ENCODE results near the gene TNFRSF8.

TNFRSF8 gene

GRCh38 chr1:12063141-12064072 is at the start of gene TNFRSF8:
Gene TNFRSF8 (plus strand): TSS chr1:12063303. CDS start chr1:12063599, 296 bp downstream.
- Histone ChIP-seq H3K36me3 (ENCODE audit: control insufficient read depth in 2 of 2, insufficient read depth in 2 of 2, low read length in 2 of 2) (no peaks in the 10 kb centered on the region), H3K27me3 (ENCODE audit: control insufficient read depth in 1 of 2, insufficient read depth in 2 of 2, low read length in 2 of 2) (peaks cover 32 to 37% of the 10 kb centered on the region in 2 donors), H3K4me1 (ENCODE audit: control insufficient read depth, insufficient read depth, low read length) (peaks cover 9% of the 10 kb centered on the region), H3K27ac (ENCODE audit: low read length) (no peak within 1 kb of the TSS), H3K9me3 (ENCODE audit: control insufficient read depth in 2 of 2, low read length in 2 of 2) (no peaks in the 10 kb centered on the region), H3K9ac (ENCODE audit: low read length in 2 of 2) (no peak within 1 kb of the TSS), H3K4me3 (ENCODE audit: low read length in 2 of 2) (peak within 1 kb of the TSS in 1 of 2 donors; percentile 44)

- H3K27me3 ChIP-seq (ENCODE audit: control insufficient read depth in 1 of 2, insufficient read depth in 2 of 2, low read length in 2 of 2), result no peaks in the 10 kb centered on the region
- no peak overlapping the region for H3K4me3 ChIP-seq (ENCODE audit: low read length in 2 of 2)
- H3K9me3 ChIP-seq (ENCODE audit: control insufficient read depth in 2 of 2, low read length in 2 of 2), result no peaks in the 10 kb centered on the region
- no peak overlapping the region for H3K9ac ChIP-seq (ENCODE audit: low read length in 2 of 2)
- H3K36me3 ChIP-seq (ENCODE audit: control insufficient read depth in 2 of 2, insufficient read depth in 2 of 2, low read length in 2 of 2), result peaks cover 41 to 42% of the 10 kb centered on the region in 2 donors
- H3K4me1 ChIP-seq (ENCODE audit: control insufficient read depth, insufficient read depth, low read length), result no peaks in the 10 kb centered on the region
- H3K27ac ChIP-seq (ENCODE audit: low read length), result no peak overlapping the region
Measured at GRCh38 chr1:12014141-12014991, 48.7 kb upstream of the TNFRSF8 start.

GRCh38 chr1:12015001-12015491 is 48.1 kb upstream of the TNFRSF8 start:
- no peak overlapping the region for H3K4me3 ChIP-seq (ENCODE audit: low read length in 2 of 2)
- peaks cover 3% of the 10 kb centered on the region for H3K4me1 ChIP-seq (ENCODE audit: control insufficient read depth, insufficient read depth, low read length)
- H3K27ac ChIP-seq (ENCODE audit: low read length), result no peak overlapping the region
- no peaks in the 10 kb centered on the region for H3K9me3 ChIP-seq (ENCODE audit: control insufficient read depth in 2 of 2, low read length in 2 of 2)
- no peak overlapping the region for H3K9ac ChIP-seq (ENCODE audit: low read length in 2 of 2)
- H3K27me3 ChIP-seq (ENCODE audit: control insufficient read depth in 1 of 2, insufficient read depth in 2 of 2, low read length in 2 of 2), result no peaks in the 10 kb centered on the region
- H3K36me3 ChIP-seq (ENCODE audit: control insufficient read depth in 2 of 2, insufficient read depth in 2 of 2, low read length in 2 of 2), result peaks cover 35 to 36% of the 10 kb centered on the region in 2 donors

GRCh38 chr1:12015499-12015898 is 47.6 kb upstream of the TNFRSF8 start:
- no peaks in the 10 kb centered on the region for H3K27me3 ChIP-seq (ENCODE audit: control insufficient read depth in 1 of 2, insufficient read depth in 2 of 2, low read length in 2 of 2)
- no peak overlapping the region for H3K4me3 ChIP-seq (ENCODE audit: low read length in 2 of 2)
- H3K9ac ChIP-seq (ENCODE audit: low read length in 2 of 2), result no peak overlapping the region
- peaks cover 30 to 31% of the 10 kb centered on the region in 2 donors for H3K36me3 ChIP-seq (ENCODE audit: control insufficient read depth in 2 of 2, insufficient read depth in 2 of 2, low read length in 2 of 2)
- H3K27ac ChIP-seq (ENCODE audit: low read length), result no peak overlapping the region
- H3K4me1 ChIP-seq (ENCODE audit: control insufficient read depth, insufficient read depth, low read length), result peaks cover 6% of the 10 kb centered on the region
- H3K9me3 ChIP-seq (ENCODE audit: control insufficient read depth in 2 of 2, low read length in 2 of 2), result no peaks in the 10 kb centered on the region

GRCh38 chr1:12016182-12016581 is 46.9 kb upstream of the TNFRSF8 start:
- Histone ChIP-seq H3K27ac (ENCODE audit: low read length) (no peak overlapping the region), H3K4me3 (ENCODE audit: low read length in 2 of 2) (no peak overlapping the region), H3K36me3 (ENCODE audit: control insufficient read depth in 2 of 2, insufficient read depth in 2 of 2, low read length in 2 of 2) (peaks cover 23 to 24% of the 10 kb centered on the region in 2 donors), H3K9me3 (ENCODE audit: control insufficient read depth in 2 of 2, low read length in 2 of 2) (no peaks in the 10 kb centered on the region), H3K27me3 (ENCODE audit: control insufficient read depth in 1 of 2, insufficient read depth in 2 of 2, low read length in 2 of 2) (no peaks in the 10 kb centered on the region), H3K4me1 (ENCODE audit: control insufficient read depth, insufficient read depth, low read length) (peaks cover 6% of the 10 kb centered on the region), H3K9ac (ENCODE audit: low read length in 2 of 2) (no peak overlapping the region)

GRCh38 chr1:12019858-12020509 is 43.1 kb upstream of the TNFRSF8 start:
- Histone ChIP-seq H3K9ac (ENCODE audit: low read length in 2 of 2) (peak overlapping the region; percentile 68 to 80), H3K4me1 (ENCODE audit: control insufficient read depth, insufficient read depth, low read length) (peaks cover 6% of the 10 kb centered on the region), H3K4me3 (ENCODE audit: low read length in 2 of 2) (peak overlapping the region; percentile 61 to 90), H3K27ac (ENCODE audit: low read length) (no peak overlapping the region), H3K27me3 (ENCODE audit: control insufficient read depth in 1 of 2, insufficient read depth in 2 of 2, low read length in 2 of 2) (no peaks in the 10 kb centered on the region), H3K9me3 (ENCODE audit: control insufficient read depth in 2 of 2, low read length in 2 of 2) (no peaks in the 10 kb centered on the region), H3K36me3 (ENCODE audit: control insufficient read depth in 2 of 2, insufficient read depth in 2 of 2, low read length in 2 of 2) (peaks cover 3 to 9% of the 10 kb centered on the region in 2 donors)

GRCh38 chr1:12021616-12022015 is 41.5 kb upstream of the TNFRSF8 start:
- Histone ChIP-seq H3K36me3 (ENCODE audit: control insufficient read depth in 2 of 2, insufficient read depth in 2 of 2, low read length in 2 of 2) (peaks cover 3 to 16% of the 10 kb centered on the region in 2 donors), H3K4me3 (ENCODE audit: low read length in 2 of 2) (no peak overlapping the region), H3K9ac (ENCODE audit: low read length in 2 of 2) (no peak overlapping the region), H3K27me3 (ENCODE audit: control insufficient read depth in 1 of 2, insufficient read depth in 2 of 2, low read length in 2 of 2) (no peaks in the 10 kb centered on the region), H3K9me3 (ENCODE audit: control insufficient read depth in 2 of 2, low read length in 2 of 2) (no peaks in the 10 kb centered on the region), H3K27ac (ENCODE audit: low read length) (no peak overlapping the region), H3K4me1 (ENCODE audit: control insufficient read depth, insufficient read depth, low read length) (peaks cover 6% of the 10 kb centered on the region)

- Histone ChIP-seq H3K36me3 (ENCODE audit: control insufficient read depth in 2 of 2, insufficient read depth in 2 of 2, low read length in 2 of 2) (peaks cover 3 to 16% of the 10 kb centered on the region in 2 donors), H3K4me1 (ENCODE audit: control insufficient read depth, insufficient read depth, low read length) (peaks cover 6% of the 10 kb centered on the region), H3K27ac (ENCODE audit: low read length) (no peak overlapping the region), H3K9ac (ENCODE audit: low read length in 2 of 2) (no peak overlapping the region), H3K4me3 (ENCODE audit: low read length in 2 of 2) (no peak overlapping the region), H3K27me3 (ENCODE audit: control insufficient read depth in 1 of 2, insufficient read depth in 2 of 2, low read length in 2 of 2) (no peaks in the 10 kb centered on the region), H3K9me3 (ENCODE audit: control insufficient read depth in 2 of 2, low read length in 2 of 2) (no peaks in the 10 kb centered on the region)
Measured at GRCh38 chr1:12022036-12022435, 41.1 kb upstream of the TNFRSF8 start.

GRCh38 chr1:12026586-12026985 is 36.5 kb upstream of the TNFRSF8 start:
- Histone ChIP-seq H3K27me3 (ENCODE audit: control insufficient read depth in 1 of 2, insufficient read depth in 2 of 2, low read length in 2 of 2) (no peaks in the 10 kb centered on the region), H3K36me3 (ENCODE audit: control insufficient read depth in 2 of 2, insufficient read depth in 2 of 2, low read length in 2 of 2) (peaks cover 3 to 31% of the 10 kb centered on the region in 2 donors), H3K9me3 (ENCODE audit: control insufficient read depth in 2 of 2, low read length in 2 of 2) (no peaks in the 10 kb centered on the region), H3K27ac (ENCODE audit: low read length) (no peak overlapping the region), H3K4me1 (ENCODE audit: control insufficient read depth, insufficient read depth, low read length) (no peaks in the 10 kb centered on the region), H3K9ac (ENCODE audit: low read length in 2 of 2) (no peak overlapping the region), H3K4me3 (ENCODE audit: low read length in 2 of 2) (no peak overlapping the region)

GRCh38 chr1:12028248-12028647 is 34.9 kb upstream of the TNFRSF8 start:
- Histone ChIP-seq H3K9ac (ENCODE audit: low read length in 2 of 2) (no peak overlapping the region), H3K9me3 (ENCODE audit: control insufficient read depth in 2 of 2, low read length in 2 of 2) (no peaks in the 10 kb centered on the region), H3K4me3 (ENCODE audit: low read length in 2 of 2) (no peak overlapping the region), H3K27me3 (ENCODE audit: control insufficient read depth in 1 of 2, insufficient read depth in 2 of 2, low read length in 2 of 2) (no peaks in the 10 kb centered on the region), H3K4me1 (ENCODE audit: control insufficient read depth, insufficient read depth, low read length) (no peaks in the 10 kb centered on the region), H3K36me3 (ENCODE audit: control insufficient read depth in 2 of 2, insufficient read depth in 2 of 2, low read length in 2 of 2) (peaks cover 3 to 25% of the 10 kb centered on the region in 2 donors), H3K27ac (ENCODE audit: low read length) (no peak overlapping the region)

Data from stomach smooth muscle (tissue), 2 donors.